ENCODE results near the gene ATP1A2. TPM values are rescaled to one million over a fixed set of nuclear protein-coding genes. Genes with fewer than 3 reads are reported as not detected.

The ATP1A2 gene
- total RNA-seq, 1 experiment from 2014 or later = 0.15 TPM

DNA sequence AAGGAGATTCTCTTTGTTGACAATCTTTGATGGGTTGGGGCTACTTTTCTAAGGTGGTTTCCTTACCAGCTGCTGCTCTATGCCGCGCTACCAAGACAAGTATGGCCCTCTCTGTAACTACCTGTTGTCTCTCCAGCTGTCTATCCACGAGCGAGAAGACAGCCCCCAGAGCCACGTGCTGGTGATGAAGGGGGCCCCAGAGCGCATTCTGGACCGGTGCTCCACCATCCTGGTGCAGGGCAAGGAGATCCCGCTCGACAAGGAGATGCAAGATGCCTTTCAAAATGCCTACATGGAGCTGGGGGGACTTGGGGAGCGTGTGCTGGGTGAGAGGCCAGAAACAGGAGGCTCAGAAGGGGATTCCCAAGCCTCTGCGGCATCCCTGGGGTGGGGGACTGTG is 14.4 kb downstream of the ATP1A2 start:
- in situ Hi-C loops (cut with HindIII; ENCODE audit: low pct_unique_long_range_greater_than_20kb, low sequenced_read_pairs) (no loop called here), intact Hi-C loops (cut with micrococcal nuclease; ENCODE audit: unreplicated experiment) (no loop called here)
- Histone ChIP-seq H3K27ac (ENCODE audit: low read length) (no peak overlapping the region), H3K4me1 (ENCODE audit: control insufficient read depth, insufficient read depth, low read length) (no peaks in the 10 kb centered on the region), H3K27me3 (ENCODE audit: control insufficient read depth, insufficient read depth, low read length) (no peaks in the 10 kb centered on the region), H3K9me3 (ENCODE audit: control insufficient read depth, insufficient read depth, low read depth, low read length) (no peaks in the 10 kb centered on the region), H3K4me3 (ENCODE audit: low read depth in 2 of 2, low read length in 2 of 2) (no peak overlapping the region), H3K36me3 (ENCODE audit: control insufficient read depth, insufficient read depth, low read length) (no peaks in the 10 kb centered on the region)
- TF ChIP-seq POLR2AphosphoS5 (IDR thresholded peaks at IDR 0.05; ENCODE audit: low read depth, low read length) (no peak), REST (IDR thresholded peaks at IDR 0.05; ENCODE audit: insufficient read depth in 1 of 2, low read depth in 2 of 2, low read length in 1 of 2) (no peak), SIN3A (IDR thresholded peaks at IDR 0.05; ENCODE audit: borderline replicate concordance, insufficient read depth, low read depth, low read length) (no peak), TCF7L2 (IDR thresholded peaks at IDR 0.05; ENCODE audit: low read depth, low read length) (no peak)
- TF ChIP-seq, protein P1, sequence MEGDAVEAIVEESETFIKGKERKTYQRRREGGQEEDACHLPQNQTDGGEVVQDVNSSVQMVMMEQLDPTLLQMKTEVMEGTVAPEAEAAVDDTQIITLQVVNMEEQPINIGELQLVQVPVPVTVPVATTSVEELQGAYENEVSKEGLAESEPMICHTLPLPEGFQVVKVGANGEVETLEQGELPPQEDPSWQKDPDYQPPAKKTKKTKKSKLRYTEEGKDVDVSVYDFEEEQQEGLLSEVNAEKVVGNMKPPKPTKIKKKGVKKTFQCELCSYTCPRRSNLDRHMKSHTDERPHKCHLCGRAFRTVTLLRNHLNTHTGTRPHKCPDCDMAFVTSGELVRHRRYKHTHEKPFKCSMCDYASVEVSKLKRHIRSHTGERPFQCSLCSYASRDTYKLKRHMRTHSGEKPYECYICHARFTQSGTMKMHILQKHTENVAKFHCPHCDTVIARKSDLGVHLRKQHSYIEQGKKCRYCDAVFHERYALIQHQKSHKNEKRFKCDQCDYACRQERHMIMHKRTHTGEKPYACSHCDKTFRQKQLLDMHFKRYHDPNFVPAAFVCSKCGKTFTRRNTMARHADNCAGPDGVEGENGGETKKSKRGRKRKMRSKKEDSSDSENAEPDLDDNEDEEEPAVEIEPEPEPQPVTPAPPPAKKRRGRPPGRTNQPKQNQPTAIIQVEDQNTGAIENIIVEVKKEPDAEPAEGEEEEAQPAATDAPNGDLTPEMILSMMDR (IDR thresholded peaks at IDR 0.05) = no peak
- POLR2A ChIA-PET = no interaction called here
- BruUV-seq (replicated peaks) = no TSS peak
- DNase-seq (ENCODE audit: low read depth, low spot score) (no peak), ATAC-seq (no peak)
- CTCF ChIA-PET = no interaction called here

DNA sequence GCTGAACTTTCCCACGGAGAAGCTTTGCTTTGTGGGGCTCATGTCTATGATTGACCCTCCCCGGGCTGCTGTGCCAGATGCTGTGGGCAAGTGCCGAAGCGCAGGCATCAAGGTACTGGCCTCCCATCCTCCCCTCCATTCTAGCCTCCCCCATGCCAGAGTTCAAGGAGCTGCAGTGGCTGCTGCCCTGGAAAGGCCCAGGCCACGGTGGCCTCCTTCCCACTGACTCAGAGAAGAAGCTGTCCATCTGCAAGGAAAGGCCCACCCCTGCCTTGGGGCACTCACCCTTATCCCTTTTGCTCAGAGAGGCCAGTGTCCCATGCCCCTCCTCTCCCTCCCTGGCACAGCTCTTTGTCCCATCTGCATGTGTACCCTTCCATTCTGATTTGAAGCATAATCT is 14.9 kb downstream of the ATP1A2 start:
- no peak for TF ChIP-seq TCF7L2 (IDR thresholded peaks at IDR 0.05; ENCODE audit: low read depth, low read length)
- no peak for TF ChIP-seq SIN3A (IDR thresholded peaks at IDR 0.05; ENCODE audit: borderline replicate concordance, insufficient read depth, low read depth, low read length)
- TF ChIP-seq, protein P1 (IDR thresholded peaks at IDR 0.05) = no peak
- TF ChIP-seq POLR2AphosphoS5 (IDR thresholded peaks at IDR 0.05; ENCODE audit: low read depth, low read length) = no peak
- no peak for TF ChIP-seq REST (IDR thresholded peaks at IDR 0.05; ENCODE audit: insufficient read depth in 1 of 2, low read depth in 2 of 2, low read length in 1 of 2)
- in situ Hi-C loops (cut with HindIII; ENCODE audit: low pct_unique_long_range_greater_than_20kb, low sequenced_read_pairs) = no loop called here
- ChIA-PET CTCF (no interaction called here), POLR2A (no interaction called here)
- Histone ChIP-seq H3K9me3 (ENCODE audit: control insufficient read depth, insufficient read depth, low read depth, low read length) (no peaks in the 10 kb centered on the region), H3K4me3 (ENCODE audit: low read depth in 2 of 2, low read length in 2 of 2) (no peak overlapping the region), H3K36me3 (ENCODE audit: control insufficient read depth, insufficient read depth, low read length) (no peaks in the 10 kb centered on the region), H3K27ac (ENCODE audit: low read length) (no peak overlapping the region), H3K4me1 (ENCODE audit: control insufficient read depth, insufficient read depth, low read length) (no peaks in the 10 kb centered on the region), H3K27me3 (ENCODE audit: control insufficient read depth, insufficient read depth, low read length) (no peaks in the 10 kb centered on the region)
- ATAC-seq (no peak), DNase-seq (ENCODE audit: low read depth, low spot score) (no peak)
- intact Hi-C loops (cut with micrococcal nuclease; ENCODE audit: unreplicated experiment) = no loop called here
- no TSS peak for BruUV-seq (replicated peaks)

All from Panc1 (cell line).